GM12878 (cell line): Measurements from ENCODE around the gene S1PR3.

Experiments
- CREM ChIP-seq: IDR thresholded peaks from 2 replicates; pipeline ENCODE4 v1.6.1; 2014; ENCODE audit warnings: antibody characterized with exemption, low read depth
- HDGF ChIP-seq: fragments of 450-650 bp; IDR thresholded peaks from 2 replicates; pipeline ENCODE4 v1.6.1; 2016; ENCODE audit warnings: antibody characterized with exemption
- JUND ChIP-seq: IDR thresholded peaks from 2 replicates; pipeline ENCODE4 v1.6.1; 2012; ENCODE audit warnings: low read depth, mild to moderate bottlenecking, low read length, improper control_type of control experiment, moderate library complexity
- POLR2A ChIP-seq: IDR thresholded peaks from 2 replicates; pipeline ENCODE4 v1.6.1; 2011; ENCODE audit warnings: low read depth, mild to moderate bottlenecking, low read length
- POLR2AphosphoS5 ChIP-seq: IDR thresholded peaks from 2 replicates; pipeline ENCODE4 v1.6.1; 2011; ENCODE audit warnings: mild to moderate bottlenecking, low read length, inconsistent platforms
- RCOR1 ChIP-seq: conservative IDR thresholded peaks from 2 replicates; pipeline ENCODE4 v1.6.1; 2012; ENCODE audit warnings: low read depth, low read length, improper control_type of control experiment
- ZNF24 ChIP-seq: fragments of 450-650 bp; IDR thresholded peaks from 2 replicates; pipeline ENCODE4 v1.6.1; 2017; ENCODE audit warnings: antibody characterized with exemption, mild to moderate bottlenecking
- TF ChIP-seq, protein P1 (sequence below): fragments of 450-650 bp; IDR thresholded peaks from 2 replicates; pipeline ENCODE4 v1.6.1; 2016; ENCODE audit warnings: mild to moderate bottlenecking
- TF ChIP-seq, protein P2 (sequence below): IDR thresholded peaks from 2 replicates; pipeline ENCODE4 v1.6.1; 2012; ENCODE audit warnings: low read depth, low read length, improper control_type of control experiment

DNA sequence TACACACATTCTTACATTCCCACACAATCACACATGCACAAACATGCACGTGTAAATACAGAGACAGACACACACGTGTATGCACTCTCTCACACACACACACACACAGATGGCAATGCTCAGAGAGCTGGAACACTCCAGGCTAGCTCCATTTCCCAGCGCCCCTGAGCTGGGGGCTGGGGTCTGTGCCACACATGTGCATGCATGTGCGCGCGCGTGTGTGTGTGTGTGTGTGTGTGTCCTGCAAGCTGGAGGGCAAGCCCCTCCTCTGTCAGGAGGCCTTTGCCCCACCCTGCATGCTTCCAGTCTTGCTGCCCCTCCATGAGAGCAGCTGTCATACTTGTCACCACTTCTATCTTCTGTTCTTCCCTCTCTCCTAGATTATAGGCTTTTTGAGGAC, 16.6 kb upstream of the S1PR3 start:
- TF ChIP-seq, protein P1, sequence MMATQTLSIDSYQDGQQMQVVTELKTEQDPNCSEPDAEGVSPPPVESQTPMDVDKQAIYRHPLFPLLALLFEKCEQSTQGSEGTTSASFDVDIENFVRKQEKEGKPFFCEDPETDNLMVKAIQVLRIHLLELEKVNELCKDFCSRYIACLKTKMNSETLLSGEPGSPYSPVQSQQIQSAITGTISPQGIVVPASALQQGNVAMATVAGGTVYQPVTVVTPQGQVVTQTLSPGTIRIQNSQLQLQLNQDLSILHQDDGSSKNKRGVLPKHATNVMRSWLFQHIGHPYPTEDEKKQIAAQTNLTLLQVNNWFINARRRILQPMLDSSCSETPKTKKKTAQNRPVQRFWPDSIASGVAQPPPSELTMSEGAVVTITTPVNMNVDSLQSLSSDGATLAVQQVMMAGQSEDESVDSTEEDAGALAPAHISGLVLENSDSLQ = no peak
- TF ChIP-seq POLR2A (no peak), ZNF24 (no peak), HDGF (no peak), POLR2AphosphoS5 (no peak), CREM (no peak), RCOR1 (no peak), JUND (no peak)
- TF ChIP-seq, protein P2, sequence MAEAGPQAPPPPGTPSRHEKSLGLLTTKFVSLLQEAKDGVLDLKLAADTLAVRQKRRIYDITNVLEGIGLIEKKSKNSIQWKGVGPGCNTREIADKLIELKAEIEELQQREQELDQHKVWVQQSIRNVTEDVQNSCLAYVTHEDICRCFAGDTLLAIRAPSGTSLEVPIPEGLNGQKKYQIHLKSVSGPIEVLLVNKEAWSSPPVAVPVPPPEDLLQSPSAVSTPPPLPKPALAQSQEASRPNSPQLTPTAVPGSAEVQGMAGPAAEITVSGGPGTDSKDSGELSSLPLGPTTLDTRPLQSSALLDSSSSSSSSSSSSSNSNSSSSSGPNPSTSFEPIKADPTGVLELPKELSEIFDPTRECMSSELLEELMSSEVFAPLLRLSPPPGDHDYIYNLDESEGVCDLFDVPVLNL = no peak
